ENCODE measurements around the gene TUBGCP2.
"Not testable (repeated sequence)": the region's sequence is repeated elsewhere in the genome, so short reads cannot be mapped to it uniquely, and the experiment has no call there.

The TUBGCP2 gene

GRCh38 chr10:133322064-133322709 is 13.5 kb upstream of the TUBGCP2 start:
- DNase-seq, result not testable (repeated sequence)

- not testable (repeated sequence) for DNase-seq
Observed at GRCh38 chr10:133320852-133321422, 12.3 kb upstream of the TUBGCP2 start.

- peak; percentile 39 to 79 for DNase-seq
Observed at GRCh38 chr10:133318494-133319127, 9.9 kb upstream of the TUBGCP2 start.

- no peak for DNase-seq
Observed at GRCh38 chr10:133316732-133317131, 8.1 kb upstream of the TUBGCP2 start.

GRCh38 chr10:133316266-133316665 is 7.6 kb upstream of the TUBGCP2 start:
- no peak for DNase-seq

- no peak for DNase-seq
Observed at GRCh38 chr10:133315847-133316246, 7.2 kb upstream of the TUBGCP2 start.

GRCh38 chr10:133314911-133315310 is 6.2 kb upstream of the TUBGCP2 start:
- DNase-seq, result no peak

GRCh38 chr10:133313192-133313591 is 4.5 kb upstream of the TUBGCP2 start:
- DNase-seq, result no peak

GRCh38 chr10:133312769-133313145 is 4.1 kb upstream of the TUBGCP2 start:
- DNase-seq, result no peak

- no peak for DNase-seq
Observed at GRCh38 chr10:133312016-133312768, 3.5 kb upstream of the TUBGCP2 start.

- no peak for DNase-seq
Observed at GRCh38 chr10:133311570-133311969, 2.9 kb upstream of the TUBGCP2 start.

GRCh38 chr10:133310789-133311188 is 2.1 kb upstream of the TUBGCP2 start:
- no peak for DNase-seq

- no peak for DNase-seq
Observed at GRCh38 chr10:133310399-133310755, 1.7 kb upstream of the TUBGCP2 start.

- DNase-seq, result no peak
Observed at GRCh38 chr10:133309720-133310398, 1.2 kb upstream of the TUBGCP2 start.

- peak; percentile 83 to 99 for DNase-seq
Observed at GRCh38 chr10:133309100-133309719, 538 bp upstream of the TUBGCP2 start.

GRCh38 chr10:133307776-133308420 is 774 bp downstream of the TUBGCP2 start:
- DNase-seq, result peak; percentile 19 to 34

- DNase-seq, result no peak
Observed at GRCh38 chr10:133306941-133307379, 1.7 kb downstream of the TUBGCP2 start.

GRCh38 chr10:133306097-133306476 is 2.6 kb downstream of the TUBGCP2 start:
- DNase-seq, result no peak

- DNase-seq, result no peak
Observed at GRCh38 chr10:133303206-133303605, 5.5 kb downstream of the TUBGCP2 start.

- DNase-seq, result no peak
Observed at GRCh38 chr10:133302230-133302629, 6.4 kb downstream of the TUBGCP2 start.

- no peak for DNase-seq
Observed at GRCh38 chr10:133299738-133300137, 8.9 kb downstream of the TUBGCP2 start.

- DNase-seq, result no peak
Observed at GRCh38 chr10:133299224-133299623, 9.4 kb downstream of the TUBGCP2 start.
